H9 (cell line): ENCODE results near the gene OR9Q1. TPM values are rescaled to one million over a fixed set of nuclear protein-coding genes. Genes with fewer than 3 reads are reported as not detected.

Experiments used
- DNase-seq: peaks from one replicate; pipeline ENCODE4 v3.0.0-alpha.2; 2017
- H2AFZ ChIP-seq: one replicate; pipeline ENCODE4 v1.6.1; 2013; ENCODE audit warnings: mild to moderate bottlenecking, low read length, control low read depth, moderate library complexity
- H2AK5ac ChIP-seq: 2 replicates; pipeline ENCODE4 v1.6.1; 2013; ENCODE audit warnings: low read length, control low read depth, mixed read lengths; ENCODE audit not compliant: insufficient read length
- H2BK120ac ChIP-seq: one replicate; pipeline ENCODE4 v1.6.1; 2013; ENCODE audit warnings: low read depth, mild to moderate bottlenecking, low read length, control low read depth, inconsistent platforms; ENCODE audit not compliant: poor library complexity, severe bottlenecking
- H2BK12ac ChIP-seq: 2 replicates; pipeline ENCODE4 v1.6.1; 2013; ENCODE audit warnings: low read length, control low read depth, mixed read lengths, low read depth; ENCODE audit not compliant: insufficient read length
- H2BK15ac ChIP-seq: 2 replicates; pipeline ENCODE4 v1.6.1; 2013; ENCODE audit warnings: low read depth, low read length, control low read depth
- H2BK20ac ChIP-seq: one replicate; pipeline ENCODE4 v1.6.1; 2013; ENCODE audit warnings: low read depth, mild to moderate bottlenecking, low read length, control low read depth, inconsistent platforms; ENCODE audit not compliant: poor library complexity, severe bottlenecking
- H2BK5ac ChIP-seq: 2 replicates; pipeline ENCODE4 v1.6.1; 2013; ENCODE audit warnings: low read length, control low read depth, mixed read lengths; ENCODE audit not compliant: insufficient read length
- H3K14ac ChIP-seq: 2 replicates; pipeline ENCODE4 v1.6.1; 2013; ENCODE audit warnings: low read length, control low read depth; ENCODE audit not compliant: insufficient read depth
- H3K18ac ChIP-seq: 2 replicates; pipeline ENCODE4 v1.6.1; 2013; ENCODE audit warnings: low read depth, mild to moderate bottlenecking, mixed read lengths, low read length, control low read depth; ENCODE audit not compliant: insufficient read length
- H3K23ac ChIP-seq: 2 replicates; pipeline ENCODE4 v1.6.1; 2013; ENCODE audit warnings: low read length, control low read depth, mixed read lengths, low read depth; ENCODE audit not compliant: insufficient read length
- H3K23me2 ChIP-seq: 2 replicates; pipeline ENCODE4 v1.6.1; 2013; ENCODE audit warnings: low read depth, mild to moderate bottlenecking, mixed read lengths, low read length, control low read depth; ENCODE audit not compliant: insufficient read length, poor library complexity, severe bottlenecking
- H3K27ac ChIP-seq: 2 replicates; pipeline ENCODE4 v1.5.1; 2013; ENCODE audit warnings: low read length, control low read depth, mixed read lengths, low read depth; ENCODE audit not compliant: insufficient read length
- H3K27me3 ChIP-seq: 2 replicates; pipeline ENCODE4 v1.6.1; 2013; ENCODE audit warnings: low read length, control low read depth, inconsistent platforms; ENCODE audit not compliant: insufficient read depth
- H3K4ac ChIP-seq: 2 replicates; pipeline ENCODE4 v1.6.1; 2013; ENCODE audit warnings: low read depth, mild to moderate bottlenecking, control low read depth, inconsistent platforms, low read length, moderate library complexity
- H3K4me1 ChIP-seq: 2 replicates; pipeline ENCODE4 v1.6.1; 2013; ENCODE audit warnings: low read length, control low read depth, inconsistent platforms; ENCODE audit not compliant: insufficient read depth
- H3K4me2 ChIP-seq: 2 replicates; pipeline ENCODE4 v1.6.1; 2013; ENCODE audit warnings: low read length, control low read depth, mixed read lengths; ENCODE audit not compliant: insufficient read length, insufficient read depth
- H3K56ac ChIP-seq: 2 replicates; pipeline ENCODE4 v1.6.1; 2013; ENCODE audit warnings: low read depth, mild to moderate bottlenecking, mixed read lengths, low read length, control low read depth; ENCODE audit not compliant: insufficient read length
- H3K79me1 ChIP-seq: 2 replicates; pipeline ENCODE4 v1.6.1; 2013; ENCODE audit warnings: low read depth, mild to moderate bottlenecking, moderate library complexity, low read length, control low read depth, inconsistent platforms; ENCODE audit not compliant: insufficient read depth, poor library complexity, severe bottlenecking
- H3K79me2 ChIP-seq: 2 replicates; pipeline ENCODE4 v1.6.1; 2013; ENCODE audit warnings: low read length, control low read depth, inconsistent platforms; ENCODE audit not compliant: insufficient read depth
- H3K9ac ChIP-seq: 2 replicates; pipeline ENCODE4 v1.6.1; 2013; ENCODE audit warnings: low read length, control low read depth, mixed read lengths; ENCODE audit not compliant: insufficient read length; ENCODE audit errors: extremely low read depth
- H3K9me3 ChIP-seq: one replicate; pipeline ENCODE4 v1.6.1; 2013; ENCODE audit warnings: low read depth, low read length, inconsistent platforms; ENCODE audit not compliant: control insufficient read depth
- H3T11ph ChIP-seq: one replicate; pipeline ENCODE4 v1.6.1; 2013; ENCODE audit warnings: mild to moderate bottlenecking, low read length, control low read depth, inconsistent platforms
- H4K20me1 ChIP-seq: one replicate; pipeline ENCODE4 v1.6.1; 2013; ENCODE audit not compliant: control insufficient read depth, insufficient read length, insufficient read depth
- H4K5ac ChIP-seq: 2 replicates; pipeline ENCODE4 v1.6.1; 2013; ENCODE audit warnings: low read depth, mild to moderate bottlenecking, mixed read lengths, low read length, control low read depth; ENCODE audit not compliant: insufficient read length
- H4K8ac ChIP-seq: replicated peaks from 2 replicates; pipeline ENCODE4 v1.6.1; 2013; ENCODE audit warnings: low read length, control low read depth, mixed read lengths, low read depth; ENCODE audit not compliant: insufficient read length
- H4K91ac ChIP-seq: 2 replicates; pipeline ENCODE4 v1.6.1; 2013; ENCODE audit warnings: low read depth, mild to moderate bottlenecking, moderate library complexity, mixed read lengths, low read length, control low read depth; ENCODE audit not compliant: insufficient read length
- H3K27ac Mint-ChIP-seq, 3 experiments: 2 replicates in 2 of 3; 3 replicates in 1 of 3; pipeline ENCODE4 v1.8.0; 2020 to 2021; ENCODE audit warnings: mixed read lengths in 3 of 3, mild to moderate bottlenecking in 1 of 3, moderate library complexity in 1 of 3
- H3K27me3 Mint-ChIP-seq: 2 replicates; pipeline ENCODE4 v1.8.0; 2021; ENCODE audit warnings: low read depth, mild to moderate bottlenecking, moderate library complexity, mixed read lengths
- H3K36me3 Mint-ChIP-seq, 3 experiments: 2 replicates in 2 of 3; 3 replicates in 1 of 3; pipeline ENCODE4 v1.8.0; 2020 to 2021; ENCODE audit warnings: low read depth in 3 of 3, mixed read lengths in 3 of 3; ENCODE audit not compliant: insufficient read depth in 1 of 3
- H3K4me1 Mint-ChIP-seq, 2 experiments: 2 replicates each; pipeline ENCODE4 v1.8.0; 2020; ENCODE audit warnings: mixed read lengths in 2 of 2
- H3K4me3 Mint-ChIP-seq, 2 experiments: 2 replicates in 1 of 2; 3 replicates in 1 of 2; pipeline ENCODE4 v1.8.0; 2020 to 2021; ENCODE audit warnings: mild to moderate bottlenecking in 2 of 2, mixed read lengths in 2 of 2, moderate library complexity in 1 of 2
- H3K9me3 Mint-ChIP-seq, 2 experiments: 2 replicates in 1 of 2; 3 replicates in 1 of 2; pipeline ENCODE4 v1.8.0; 2020; ENCODE audit warnings: mild to moderate bottlenecking in 2 of 2, mixed read lengths in 2 of 2, moderate library complexity in 1 of 2
- CTCF ChIP-seq: fragments of 200-600 bp; sonication (generic); conservative IDR thresholded peaks from 3 replicates; pipeline ENCODE4 v1.8.0; 2021; ENCODE audit warnings: antibody characterized with exemption, mild to moderate bottlenecking
- WGBS: extraction: QIAGEN DNeasy Blood & Tissue Kit; methylation state at CpG from one replicate; pipeline ENCODE4 v1.1.7; 2013; ENCODE audit warnings: missing lambda C conversion rate, low lambda C conversion rate, mixed read lengths; ENCODE audit not compliant: insufficient read length; ENCODE audit errors: extremely low coverage; 5-methylcytosine and 5-hydroxymethylcytosine counted together
- total RNA-seq: library from RNA; stranded (reverse); gene quantifications from 2 replicates; pipeline ENCODE4 v1.2.1, GENCODE V29; 2021

The OR9Q1 gene
- total RNA-seq, 1 experiment from 2014 or later: not detected

DNA sequence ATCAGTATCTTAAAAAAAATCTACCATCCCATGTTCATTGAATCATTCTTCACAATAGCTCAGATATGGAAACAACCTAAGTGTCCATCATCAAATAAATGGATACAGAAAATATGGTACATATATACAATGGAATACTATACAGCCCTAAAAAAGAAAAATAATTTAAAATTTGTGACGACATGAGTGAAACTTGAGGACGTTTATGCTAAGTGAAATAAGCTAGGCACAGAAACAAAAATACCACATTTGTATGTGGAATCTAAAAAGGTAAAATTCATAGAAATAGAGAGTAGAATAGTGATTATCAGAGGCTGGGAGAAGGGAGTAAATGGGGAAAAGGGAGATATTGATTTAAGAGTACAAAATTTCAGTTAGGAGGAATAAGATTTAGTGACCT is 62.8 kb downstream of the OR9Q1 start:
- H3K79me2 ChIP-seq: no peaks in the 10 kb centered on the region
- no peak overlapping the region for H2AK5ac ChIP-seq
- no peaks in the 10 kb centered on the region for H3K27me3 ChIP-seq
- no peak for DNase-seq
- no peak overlapping the region for H2BK120ac ChIP-seq
- no peak overlapping the region for H3K4me2 ChIP-seq
- no peak overlapping the region for H2BK15ac ChIP-seq
- WGBS: no CpG with 5 or more reads among the region's 2 CpGs
- H3K23ac ChIP-seq: no peak overlapping the region
- H3K27ac ChIP-seq: no peak overlapping the region
- no peaks in the 10 kb centered on the region for H4K20me1 ChIP-seq
- no peak overlapping the region for H3K56ac ChIP-seq
- H2BK20ac ChIP-seq: no peak overlapping the region
- no peak overlapping the region for H3K9ac ChIP-seq
- H2AFZ ChIP-seq: no peak overlapping the region
- H4K8ac ChIP-seq: no peak overlapping the region
- H3K27me3 Mint-ChIP-seq: no peaks in the 10 kb centered on the region
- H3K9me3 Mint-ChIP-seq: peaks cover 5 to 8% of the 10 kb centered on the region in 2 experiments; a peak in 3 of 5 replicates
- no peaks in the 10 kb centered on the region for H3K9me3 ChIP-seq
- no peak overlapping the region for H3K4me3 Mint-ChIP-seq
- H3K4ac ChIP-seq: no peak overlapping the region
- no peaks in the 10 kb centered on the region for H3K23me2 ChIP-seq
- no peak overlapping the region for H4K5ac ChIP-seq
- no peak overlapping the region for H3K18ac ChIP-seq
- H2BK5ac ChIP-seq: no peak overlapping the region
- H4K91ac ChIP-seq: no peak overlapping the region
- H3K36me3 Mint-ChIP-seq: no peaks in the 10 kb centered on the region
- no peak overlapping the region for H3T11ph ChIP-seq
- no peaks in the 10 kb centered on the region for H3K4me1 ChIP-seq
- no peak for TF ChIP-seq CTCF
- no peak overlapping the region for H2BK12ac ChIP-seq
- H3K79me1 ChIP-seq: no peaks in the 10 kb centered on the region
- no peak overlapping the region for H3K14ac ChIP-seq
- no peak overlapping the region for H3K27ac Mint-ChIP-seq
- no peaks in the 10 kb centered on the region for H3K4me1 Mint-ChIP-seq
